HepG2 (cell line): ENCODE measurements around the gene ZBTB26. TPM values are rescaled to one million over a fixed set of nuclear protein-coding genes. Genes with fewer than 3 reads are reported as not detected.

Experiments used
- ARNT ChIP-seq: fragments of 450-650 bp; IDR thresholded peaks from 2 replicates; pipeline ENCODE4 v1.6.1; 2017
- EED ChIP-seq: sonication (generic); formaldehyde crosslinking; IDR thresholded peaks from 2 replicates; pipeline ENCODE4 v1.5.0; 2020; ENCODE audit warnings: mild to moderate bottlenecking, missing genetic modification reagents
- GPN1 ChIP-seq: sonication (generic); formaldehyde crosslinking; IDR thresholded peaks from 2 replicates; pipeline ENCODE4 v1.5.1; 2020; ENCODE audit warnings: missing genetic modification reagents, borderline replicate concordance
- GTF3A ChIP-seq: sonication (generic); formaldehyde crosslinking; conservative IDR thresholded peaks from 2 replicates; pipeline ENCODE4 v1.4.0; 2020; ENCODE audit warnings: mild to moderate bottlenecking, missing genetic modification reagents
- GZF1 ChIP-seq: sonication (generic); formaldehyde crosslinking; IDR thresholded peaks from 2 replicates; pipeline ENCODE4 v1.5.1; 2020; ENCODE audit warnings: mild to moderate bottlenecking, missing genetic modification reagents
- JUNB ChIP-seq: sonication (generic); formaldehyde crosslinking; IDR thresholded peaks from 2 replicates; pipeline ENCODE4 v1.8.0; 2022; ENCODE audit warnings: missing genetic modification reagents, mild to moderate bottlenecking, borderline replicate concordance
- KLF11 ChIP-seq: IDR thresholded peaks from 2 replicates; pipeline ENCODE4 v1.6.1; 2016; ENCODE audit warnings: missing compliant biosample characterization
- SMYD3 ChIP-seq: sonication (generic); formaldehyde crosslinking; IDR thresholded peaks from 2 replicates; pipeline ENCODE4 v1.8.1; 2023; ENCODE audit warnings: mild to moderate bottlenecking, missing genetic modification reagents
- SP140L ChIP-seq: sonication (generic); formaldehyde crosslinking; IDR thresholded peaks from 2 replicates; pipeline ENCODE4 v1.4.0; 2020; ENCODE audit warnings: missing genetic modification reagents, borderline replicate concordance
- TBX2 ChIP-seq: sonication (generic); formaldehyde crosslinking; IDR thresholded peaks from 2 replicates; pipeline ENCODE4 v1.5.0; 2020; ENCODE audit warnings: missing genetic modification reagents, mild to moderate bottlenecking, borderline replicate concordance
- XRCC5 ChIP-seq: fragments of 200-400 bp; formaldehyde crosslinking; optimal IDR thresholded peaks from 2 replicates; pipeline ENCODE3; 2017; ENCODE audit warnings: mild to moderate bottlenecking, low read length
- YEATS2 ChIP-seq: sonication (generic); formaldehyde crosslinking; IDR thresholded peaks from 2 replicates; pipeline ENCODE4 v1.4.0; 2020; ENCODE audit warnings: missing genetic modification reagents, borderline replicate concordance
- ZNF101 ChIP-seq: sonication (generic); formaldehyde crosslinking; IDR thresholded peaks from 2 replicates; pipeline ENCODE4 v1.4.0; 2020; ENCODE audit warnings: mild to moderate bottlenecking, low read depth, missing genetic modification reagents, borderline replicate concordance
- ZNF274 ChIP-seq: sonication (generic); formaldehyde crosslinking; IDR thresholded peaks from 2 replicates; pipeline ENCODE4 v1.5.1; 2020; ENCODE audit warnings: mild to moderate bottlenecking, missing genetic modification reagents
- ZNF562 ChIP-seq: sonication (generic); formaldehyde crosslinking; IDR thresholded peaks from 2 replicates; pipeline ENCODE4 v1.8.0; 2022; ENCODE audit warnings: missing genetic modification reagents, borderline replicate concordance
- ZNF780A ChIP-seq: sonication (generic); formaldehyde crosslinking; IDR thresholded peaks from 2 replicates; pipeline ENCODE4 v1.8.0; 2022; ENCODE audit warnings: mild to moderate bottlenecking, missing genetic modification reagents, moderate library complexity
- polyA plus RNA-seq, 8 experiments: library from polyadenylated mRNA; depleted of rRNA in 3 of 8; stranded (reverse) in 7 of 8; unstranded in 1 of 8; fragments of >200 nt; fragmentation: Illumina TruSeq in 4 of 8; extraction: Trizol in 4 of 8; gene quantifications; 2 replicates each; pipeline versions ENCODE4 v1.2.1 to v1.2.3, GENCODE V29; 2011 to 2016; ENCODE audit warnings: low read depth in 4 of 8, missing spikeins in 1 of 8, mixed read lengths in 1 of 8; ENCODE audit not compliant: insufficient read depth in 1 of 8
- total RNA-seq, 5 experiments: library from RNA; depleted of rRNA; stranded (reverse); fragments of >200 nt; fragmentation: Illumina TruSeq; extraction: Trizol; gene quantifications; 2 replicates each; pipeline ENCODE4 v1.2.3, GENCODE V29; 2016; ENCODE audit warnings: low read depth in 1 of 5
- TF ChIP-seq, protein P1 (sequence below): IDR thresholded peaks from 2 replicates; pipeline ENCODE4 v1.6.1; 2012; ENCODE audit warnings: low read depth, low read length, improper control_type of control experiment
- TF ChIP-seq, protein P2 (sequence below): sonication (generic); formaldehyde crosslinking; IDR thresholded peaks from 2 replicates; pipeline ENCODE4 v1.4.0; 2020; ENCODE audit warnings: missing genetic modification reagents
- TF ChIP-seq, protein P3 (sequence below): sonication (generic); formaldehyde crosslinking; IDR thresholded peaks from 2 replicates; pipeline ENCODE4 v1.9.0; 2022; ENCODE audit warnings: missing genetic modification reagents, mild to moderate bottlenecking, borderline replicate concordance
- TF ChIP-seq, protein P4 (sequence below): sonication (generic); formaldehyde crosslinking; IDR thresholded peaks from 2 replicates; pipeline ENCODE4 v1.4.0; 2020; ENCODE audit warnings: low read depth, missing genetic modification reagents

ZBTB26 gene
- total and polyA plus RNA-seq, 2 of the 13 experiments (the other 11 are each of a cell fraction or from before 2014, with no cell fraction given): 4.5 to 8.6 TPM

DNA sequence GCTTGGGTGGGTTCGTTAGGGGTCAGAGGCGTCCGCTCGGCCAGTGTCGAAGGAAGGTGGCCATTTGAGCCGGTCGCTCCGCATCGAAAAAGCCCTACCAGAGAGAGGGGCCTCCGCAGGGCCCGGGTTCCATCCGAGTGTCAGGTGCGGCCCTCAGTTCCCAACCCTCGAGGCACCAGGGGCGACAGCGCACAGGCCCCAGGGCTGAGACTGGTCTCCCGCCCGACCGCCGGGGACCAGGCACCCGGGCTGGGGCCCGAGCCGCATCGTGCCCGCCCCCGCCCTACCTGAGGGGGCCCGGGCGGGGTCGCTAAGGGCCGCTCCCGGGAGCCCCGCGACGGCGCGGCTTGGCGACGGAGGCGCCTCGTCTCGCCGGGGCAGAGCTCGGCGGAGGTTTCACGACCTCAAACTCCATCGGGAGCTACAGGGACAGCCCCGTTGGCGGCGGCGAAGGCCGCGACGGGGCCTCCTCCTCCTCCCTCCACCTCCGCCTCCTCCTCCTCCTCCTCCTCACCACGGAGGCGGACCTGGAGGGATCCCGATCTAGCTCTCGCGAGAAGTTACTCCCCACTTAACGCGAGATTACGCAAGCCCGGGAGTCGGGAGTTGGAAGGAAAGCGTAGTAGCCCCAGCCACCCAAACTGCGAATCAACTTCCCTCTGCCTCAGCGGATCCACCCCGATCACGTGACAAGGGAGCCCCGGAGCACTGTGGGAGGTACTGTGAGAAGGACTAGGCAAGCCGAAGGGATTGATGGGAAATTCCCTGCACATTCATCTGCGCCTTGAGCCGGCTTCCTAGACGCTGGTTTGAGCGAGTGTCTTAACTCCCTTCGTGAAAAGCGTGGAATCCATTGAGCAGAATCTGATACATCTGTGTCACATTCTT lies 26.2 kb downstream of the ZBTB26 start, which contains the start of gene RC3H2 (continued):
- peak; percentile 47; the same call in 1 of the 2 replicates for TF ChIP-seq ZNF274
- no peak for TF ChIP-seq XRCC5
- TF ChIP-seq KLF11 (CRISPR knock-in tag): peak; percentile 56; the same call in 1 of the 2 replicates
- no peak for TF ChIP-seq ZNF562 (CRISPR knock-in tag)
- no peak for TF ChIP-seq TBX2
- TF ChIP-seq, protein P1, sequence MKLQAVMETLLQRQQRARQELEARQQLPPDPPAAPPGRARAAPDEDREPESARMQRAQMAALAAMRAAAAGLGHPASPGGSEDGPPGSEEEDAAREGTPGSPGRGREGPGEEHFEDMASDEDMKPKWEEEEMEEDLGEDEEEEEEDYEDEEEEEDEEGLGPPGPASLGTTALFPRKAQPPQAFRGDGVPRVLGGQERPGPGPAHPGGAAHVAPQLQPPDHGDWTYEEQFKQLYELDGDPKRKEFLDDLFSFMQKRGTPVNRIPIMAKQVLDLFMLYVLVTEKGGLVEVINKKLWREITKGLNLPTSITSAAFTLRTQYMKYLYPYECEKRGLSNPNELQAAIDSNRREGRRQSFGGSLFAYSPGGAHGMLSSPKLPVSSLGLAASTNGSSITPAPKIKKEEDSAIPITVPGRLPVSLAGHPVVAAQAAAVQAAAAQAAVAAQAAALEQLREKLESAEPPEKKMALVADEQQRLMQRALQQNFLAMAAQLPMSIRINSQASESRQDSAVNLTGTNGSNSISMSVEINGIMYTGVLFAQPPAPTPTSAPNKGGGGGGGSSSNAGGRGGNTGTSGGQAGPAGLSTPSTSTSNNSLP: no peak
- TF ChIP-seq GPN1 (CRISPR knock-in tag): no peak
- no peak for TF ChIP-seq SP140L (CRISPR knock-in tag)
- TF ChIP-seq ARNT: no peak
- TF ChIP-seq, protein P2, sequence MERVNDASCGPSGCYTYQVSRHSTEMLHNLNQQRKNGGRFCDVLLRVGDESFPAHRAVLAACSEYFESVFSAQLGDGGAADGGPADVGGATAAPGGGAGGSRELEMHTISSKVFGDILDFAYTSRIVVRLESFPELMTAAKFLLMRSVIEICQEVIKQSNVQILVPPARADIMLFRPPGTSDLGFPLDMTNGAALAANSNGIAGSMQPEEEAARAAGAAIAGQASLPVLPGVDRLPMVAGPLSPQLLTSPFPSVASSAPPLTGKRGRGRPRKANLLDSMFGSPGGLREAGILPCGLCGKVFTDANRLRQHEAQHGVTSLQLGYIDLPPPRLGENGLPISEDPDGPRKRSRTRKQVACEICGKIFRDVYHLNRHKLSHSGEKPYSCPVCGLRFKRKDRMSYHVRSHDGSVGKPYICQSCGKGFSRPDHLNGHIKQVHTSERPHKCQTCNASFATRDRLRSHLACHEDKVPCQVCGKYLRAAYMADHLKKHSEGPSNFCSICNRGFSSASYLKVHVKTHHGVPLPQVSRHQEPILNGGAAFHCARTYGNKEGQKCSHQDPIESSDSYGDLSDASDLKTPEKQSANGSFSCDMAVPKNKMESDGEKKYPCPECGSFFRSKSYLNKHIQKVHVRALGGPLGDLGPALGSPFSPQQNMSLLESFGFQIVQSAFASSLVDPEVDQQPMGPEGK (CRISPR knock-in tag): peak; percentile 77
- TF ChIP-seq, protein P3, sequence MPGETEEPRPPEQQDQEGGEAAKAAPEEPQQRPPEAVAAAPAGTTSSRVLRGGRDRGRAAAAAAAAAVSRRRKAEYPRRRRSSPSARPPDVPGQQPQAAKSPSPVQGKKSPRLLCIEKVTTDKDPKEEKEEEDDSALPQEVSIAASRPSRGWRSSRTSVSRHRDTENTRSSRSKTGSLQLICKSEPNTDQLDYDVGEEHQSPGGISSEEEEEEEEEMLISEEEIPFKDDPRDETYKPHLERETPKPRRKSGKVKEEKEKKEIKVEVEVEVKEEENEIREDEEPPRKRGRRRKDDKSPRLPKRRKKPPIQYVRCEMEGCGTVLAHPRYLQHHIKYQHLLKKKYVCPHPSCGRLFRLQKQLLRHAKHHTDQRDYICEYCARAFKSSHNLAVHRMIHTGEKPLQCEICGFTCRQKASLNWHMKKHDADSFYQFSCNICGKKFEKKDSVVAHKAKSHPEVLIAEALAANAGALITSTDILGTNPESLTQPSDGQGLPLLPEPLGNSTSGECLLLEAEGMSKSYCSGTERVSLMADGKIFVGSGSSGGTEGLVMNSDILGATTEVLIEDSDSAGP: peak; percentile 63
- no peak for TF ChIP-seq JUNB (CRISPR knock-in tag)
- TF ChIP-seq GZF1: no peak
- no peak for TF ChIP-seq ZNF101 (CRISPR knock-in tag)
- TF ChIP-seq SMYD3 (CRISPR knock-in tag): no peak
- TF ChIP-seq, protein P4, sequence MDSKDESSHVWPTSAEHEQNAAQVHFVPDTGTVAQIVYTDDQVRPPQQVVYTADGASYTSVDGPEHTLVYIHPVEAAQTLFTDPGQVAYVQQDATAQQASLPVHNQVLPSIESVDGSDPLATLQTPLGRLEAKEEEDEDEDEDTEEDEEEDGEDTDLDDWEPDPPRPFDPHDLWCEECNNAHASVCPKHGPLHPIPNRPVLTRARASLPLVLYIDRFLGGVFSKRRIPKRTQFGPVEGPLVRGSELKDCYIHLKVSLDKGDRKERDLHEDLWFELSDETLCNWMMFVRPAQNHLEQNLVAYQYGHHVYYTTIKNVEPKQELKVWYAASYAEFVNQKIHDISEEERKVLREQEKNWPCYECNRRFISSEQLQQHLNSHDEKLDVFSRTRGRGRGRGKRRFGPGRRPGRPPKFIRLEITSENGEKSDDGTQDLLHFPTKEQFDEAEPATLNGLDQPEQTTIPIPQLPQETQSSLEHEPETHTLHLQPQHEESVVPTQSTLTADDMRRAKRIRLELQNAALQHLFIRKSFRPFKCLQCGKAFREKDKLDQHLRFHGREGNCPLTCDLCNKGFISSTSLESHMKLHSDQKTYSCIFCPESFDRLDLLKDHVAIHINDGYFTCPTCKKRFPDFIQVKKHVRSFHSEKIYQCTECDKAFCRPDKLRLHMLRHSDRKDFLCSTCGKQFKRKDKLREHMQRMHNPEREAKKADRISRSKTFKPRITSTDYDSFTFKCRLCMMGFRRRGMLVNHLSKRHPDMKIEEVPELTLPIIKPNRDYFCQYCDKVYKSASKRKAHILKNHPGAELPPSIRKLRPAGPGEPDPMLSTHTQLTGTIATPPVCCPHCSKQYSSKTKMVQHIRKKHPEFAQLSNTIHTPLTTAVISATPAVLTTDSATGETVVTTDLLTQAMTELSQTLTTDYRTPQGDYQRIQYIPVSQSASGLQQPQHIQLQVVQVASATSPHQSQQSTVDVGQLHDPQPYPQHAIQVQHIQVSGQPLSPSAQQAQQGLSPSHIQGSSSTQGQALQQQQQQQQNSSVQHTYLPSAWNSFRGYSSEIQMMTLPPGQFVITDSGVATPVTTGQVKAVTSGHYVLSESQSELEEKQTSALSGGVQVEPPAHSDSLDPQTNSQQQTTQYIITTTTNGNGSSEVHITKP (CRISPR knock-in tag): peak; percentile 20; the same call in 1 of the 2 replicates
- no peak for TF ChIP-seq EED (CRISPR knock-in tag)
- no peak for TF ChIP-seq GTF3A
- no peak for TF ChIP-seq ZNF780A (CRISPR knock-in tag)
- peak; percentile 99 for TF ChIP-seq YEATS2
